Activated CD8-positive, alpha-beta memory T cell treated with anti-CD3 and anti-CD28 coated beads, Interleukin-2, amount 50 U/mL, for 24 hours (primary cell): Measurements from ENCODE around the gene LSM3.
A peak's percentile ranks its signal among the peaks of the same experiment; 100 is the strongest.

Experiments
- DNase-seq: peaks from one replicate; pipeline ENCODE4 v3.0.0-alpha.2; 2020; ENCODE audit errors: extremely low read depth

The LSM3 gene

GRCh38 chr3:14178247-14179113 is at the start of gene LSM3, which contains the start of gene XPC:
LSM3 (plus strand) TSS chr3:14178817; CDS start chr3:14178861, 44 bp downstream.
XPC (minus strand) TSS chr3:14178601; CDS start chr3:14178568, 33 bp downstream.
- peak; percentile 94 for DNase-seq

DNA sequence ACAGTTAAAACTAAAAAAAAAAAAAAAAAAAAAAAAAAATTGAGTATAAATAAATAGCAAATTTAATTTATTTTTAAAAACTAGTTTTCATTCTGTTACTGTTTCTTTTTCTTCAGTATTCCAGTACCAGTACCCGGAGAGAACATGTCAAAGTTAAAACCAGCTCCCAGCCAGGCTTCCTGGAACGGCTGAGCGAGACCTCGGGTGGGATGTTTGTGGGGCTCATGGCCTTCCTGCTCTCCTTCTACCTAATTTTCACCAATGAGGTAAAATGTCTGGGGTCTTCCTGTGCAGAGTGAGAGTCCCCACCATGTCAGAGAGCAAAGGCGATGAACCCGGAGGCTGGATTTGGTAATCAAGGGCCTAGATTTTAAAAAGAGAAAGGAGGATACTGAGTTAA is 49.3 kb upstream of the LSM3 start:
- no peak for DNase-seq

- no peak for DNase-seq
Measured at GRCh38 chr3:14130230-14130629, 48.4 kb upstream of the LSM3 start.

DNA sequence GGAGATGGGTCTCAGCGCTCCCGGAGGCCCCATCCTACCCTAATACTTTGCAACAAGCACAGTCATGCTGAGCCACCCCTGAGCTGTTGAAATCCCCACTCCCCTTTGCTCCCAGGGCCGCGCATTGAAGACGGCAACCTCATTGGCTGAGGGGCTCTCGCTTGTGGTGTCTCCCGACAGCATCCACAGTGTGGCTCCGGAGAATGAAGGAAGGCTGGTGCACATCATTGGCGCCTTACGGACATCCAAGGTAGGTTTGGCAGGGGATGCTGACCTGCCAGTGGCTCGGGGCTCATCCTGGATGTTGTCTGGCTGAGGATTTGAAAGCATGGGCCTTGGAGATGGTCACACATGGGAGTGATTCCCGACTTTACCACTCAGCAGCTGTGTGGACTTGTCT is 47.9 kb upstream of the LSM3 start:
- DNase-seq, result no peak

GRCh38 chr3:14131134-14131533 is 47.5 kb upstream of the LSM3 start:
- no peak for DNase-seq

DNA sequence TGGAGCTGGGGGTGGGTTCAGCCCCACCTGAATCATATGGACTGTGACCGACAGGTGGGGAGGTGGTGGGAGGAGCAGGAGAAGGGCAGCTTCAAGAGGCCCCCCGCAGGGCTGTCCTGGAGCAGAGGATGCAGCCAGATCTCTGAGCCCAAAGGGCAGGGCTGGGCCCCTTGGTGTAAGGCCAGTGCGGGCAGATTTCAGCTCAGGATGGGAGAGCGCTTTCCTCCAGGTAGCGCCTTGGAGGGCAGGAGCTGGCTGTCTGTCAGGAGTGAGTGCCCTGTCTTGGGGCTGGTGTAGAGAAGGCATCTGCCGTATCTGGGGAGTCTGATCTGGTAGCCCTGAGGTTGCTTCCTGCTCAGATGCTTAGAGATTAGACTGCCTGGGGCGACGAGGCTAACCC is 46.5 kb upstream of the LSM3 start:
- DNase-seq, result no peak

GRCh38 chr3:14132689-14133088 is 45.9 kb upstream of the LSM3 start:
- no peak for DNase-seq

- DNase-seq, result no peak
Measured at GRCh38 chr3:14133188-14133800, 45.3 kb upstream of the LSM3 start.

DNA sequence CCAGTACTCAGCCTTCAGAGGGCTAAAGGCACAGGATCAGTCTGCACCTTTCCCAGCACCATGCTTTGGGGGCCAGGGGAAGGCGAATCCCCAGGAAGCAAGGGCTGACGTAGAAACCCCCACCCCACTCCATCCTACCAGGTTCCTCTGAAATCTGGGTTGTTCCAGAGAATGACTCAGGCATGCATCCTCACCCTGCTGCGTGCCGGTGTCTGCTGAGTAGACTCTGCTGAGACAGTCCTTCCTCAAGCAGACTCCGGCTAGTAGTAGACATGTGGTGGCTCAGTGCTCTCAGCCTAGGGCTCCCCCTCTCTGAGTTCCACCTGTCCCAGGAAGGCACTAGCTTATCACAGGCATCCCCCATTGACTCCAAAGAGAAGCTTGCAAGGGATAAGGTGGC is 44.7 kb upstream of the LSM3 start:
- no peak for DNase-seq

- DNase-seq, result no peak
Measured at GRCh38 chr3:14134291-14134690, 44.3 kb upstream of the LSM3 start.

- DNase-seq, result no peak
Measured at GRCh38 chr3:14135581-14135980, 43.0 kb upstream of the LSM3 start.

GRCh38 chr3:14137004-14137403 is 41.6 kb upstream of the LSM3 start:
- DNase-seq, result no peak

GRCh38 chr3:14137445-14137844 is 41.2 kb upstream of the LSM3 start:
- DNase-seq, result no peak

DNA sequence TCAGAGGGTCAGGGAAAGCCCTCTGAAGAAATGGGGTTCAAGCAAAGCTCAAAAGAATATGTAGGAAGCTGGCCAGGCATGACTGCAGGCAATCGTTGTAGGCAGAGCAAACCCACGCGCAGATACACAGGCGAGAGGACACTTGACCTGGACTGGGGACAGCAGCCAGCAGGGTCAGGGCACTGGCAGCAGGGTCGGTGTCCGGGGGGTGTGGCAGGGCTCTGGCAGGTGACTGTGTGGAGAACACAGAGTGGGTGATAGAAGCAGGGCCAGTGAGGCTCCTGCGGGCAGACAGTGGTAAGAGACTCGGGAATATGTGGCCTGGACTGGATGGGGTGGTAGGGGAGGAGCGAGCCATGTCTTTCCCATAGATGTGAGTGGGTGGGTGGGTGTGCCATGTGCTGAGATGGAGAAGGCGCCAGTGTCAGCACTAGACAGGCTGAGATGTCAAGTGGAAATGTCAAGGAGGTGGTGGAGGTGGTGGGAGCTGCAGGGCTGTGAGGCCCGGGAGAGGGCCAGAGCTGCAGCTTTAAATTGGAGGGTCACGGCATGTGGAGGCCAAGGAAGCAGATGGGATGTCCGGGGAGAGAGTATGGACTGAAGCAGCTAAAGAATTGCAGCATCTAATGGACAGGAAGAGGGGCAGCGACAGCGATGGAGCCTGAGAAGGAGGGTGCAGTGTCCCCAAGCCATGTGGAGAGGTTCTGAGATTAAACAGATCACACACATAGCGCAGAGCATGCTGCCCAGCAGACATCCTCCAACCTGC is 40.3 kb upstream of the LSM3 start:
- DNase-seq, result no peak

DNA sequence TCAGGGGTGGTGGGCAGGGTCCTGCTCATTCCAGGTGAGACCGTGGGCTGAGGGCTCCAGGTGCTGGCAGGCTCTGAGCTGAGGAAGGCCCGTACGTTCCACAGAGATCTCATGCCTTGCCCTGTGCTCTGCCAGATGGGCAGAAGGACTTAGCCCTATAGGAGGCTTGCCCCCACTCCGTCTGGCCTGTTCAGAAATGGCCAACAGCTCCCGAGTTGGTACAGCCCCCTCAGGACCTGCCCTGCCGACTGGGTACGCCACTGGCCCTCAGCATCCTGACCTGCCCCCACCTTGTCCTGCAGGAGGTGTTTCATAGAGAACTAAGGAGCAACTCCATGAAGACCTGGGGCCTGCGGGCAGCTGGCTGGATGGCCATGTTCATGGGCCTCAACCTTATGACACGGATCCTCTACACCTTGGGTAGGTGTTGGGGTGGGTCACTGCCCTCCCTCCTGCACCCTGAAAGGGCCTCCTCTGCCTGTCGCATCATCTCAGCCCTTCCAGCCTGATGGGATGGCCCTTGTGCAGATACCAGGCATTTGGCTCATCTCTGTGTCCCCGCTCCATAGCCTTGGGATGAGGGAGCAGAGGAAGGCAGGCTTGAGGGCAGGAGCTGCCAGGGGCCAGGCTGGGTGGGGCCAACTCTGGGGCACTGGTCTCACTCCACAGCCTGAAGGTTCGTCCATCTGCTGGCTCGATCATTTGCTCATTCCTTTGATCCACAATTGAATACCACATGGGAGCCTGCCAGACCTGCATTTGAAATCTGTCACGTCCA is 39.5 kb upstream of the LSM3 start:
- DNase-seq, result no peak

GRCh38 chr3:14139771-14140170 is 38.8 kb upstream of the LSM3 start:
- no peak for DNase-seq

DNA sequence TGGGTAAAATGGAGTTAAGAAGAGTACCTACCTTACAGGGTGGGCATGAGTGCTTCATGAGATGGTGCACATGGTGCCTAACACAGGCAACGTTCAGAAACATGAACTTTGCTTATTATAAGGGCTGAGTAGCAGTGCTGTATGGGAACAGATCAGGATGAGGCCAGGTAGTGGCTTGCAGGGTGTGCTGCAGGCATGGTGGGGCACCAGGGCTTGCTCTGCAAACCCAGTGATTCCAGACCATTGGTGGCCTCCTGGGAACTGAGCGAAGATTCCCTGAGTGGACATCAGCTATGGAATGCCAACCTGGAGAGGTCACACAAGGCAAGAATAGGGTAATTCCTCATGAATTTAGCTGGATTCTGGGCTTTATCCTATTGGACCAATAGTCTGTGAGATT is 37.9 kb upstream of the LSM3 start:
- DNase-seq, result no peak

GRCh38 chr3:14141144-14141543 is 37.5 kb upstream of the LSM3 start:
- DNase-seq, result no peak

DNA sequence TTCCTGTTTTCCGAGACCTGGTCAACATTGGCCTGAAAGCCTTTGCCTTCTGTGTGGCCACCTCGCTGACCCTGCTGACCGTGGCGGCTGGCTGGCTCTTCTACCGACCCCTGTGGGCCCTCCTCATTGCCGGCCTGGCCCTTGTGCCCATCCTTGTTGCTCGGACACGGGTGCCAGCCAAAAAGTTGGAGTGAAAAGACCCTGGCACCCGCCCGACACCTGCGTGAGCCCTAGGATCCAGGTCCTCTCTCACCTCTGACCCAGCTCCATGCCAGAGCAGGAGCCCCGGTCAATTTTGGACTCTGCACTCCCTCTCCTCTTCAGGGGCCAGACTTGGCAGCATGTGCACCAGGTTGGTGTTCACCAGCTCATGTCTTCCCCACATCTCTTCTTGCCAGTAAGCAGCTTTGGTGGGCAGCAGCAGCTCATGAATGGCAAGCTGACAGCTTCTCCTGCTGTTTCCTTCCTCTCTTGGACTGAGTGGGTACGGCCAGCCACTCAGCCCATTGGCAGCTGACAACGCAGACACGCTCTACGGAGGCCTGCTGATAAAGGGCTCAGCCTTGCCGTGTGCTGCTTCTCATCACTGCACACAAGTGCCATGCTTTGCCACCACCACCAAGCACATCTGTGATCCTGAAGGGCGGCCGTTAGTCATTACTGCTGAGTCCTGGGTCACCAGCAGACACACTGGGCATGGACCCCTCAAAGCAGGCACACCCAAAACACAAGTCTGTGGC is 36.8 kb upstream of the LSM3 start:
- no peak for DNase-seq

GRCh38 chr3:14142567-14143270 is 35.9 kb upstream of the LSM3 start:
- no peak for DNase-seq
